Measurements from ENCODE around the gene PARD6B. TPM values are rescaled to one million over a fixed set of nuclear protein-coding genes. Genes with fewer than 3 reads are reported as not detected.

PARD6B gene
- total and polyA plus RNA-seq, 2 of the 4 experiments (the other 2 are of a cell fraction): 0.17 to 0.90 TPM

GRCh38 chr20:50772420-50773185 lies 41.2 kb downstream of the PARD6B start:
- H3K56ac ChIP-seq (ENCODE audit: extremely low read depth, insufficient read depth, low read length): no peak overlapping the region
- H3K4me3 ChIP-seq (ENCODE audit: insufficient read depth, low read depth, low read length): no peak overlapping the region
- ChIA-PET CTCF (no interaction called here), POLR2A (ENCODE audit: unreplicated experiment) (interaction anchor here (0.7 kb wide), 1 partner anchor 86 kb away, joined by 4 read pairs; no protein-coding TSS in a partner anchor)
- no peaks in the 10 kb centered on the region for H3K9me1 ChIP-seq (ENCODE audit: insufficient read depth, low read length)
- no peak overlapping the region for H2BK5ac ChIP-seq (ENCODE audit: low read depth, low read length, poor library complexity, severe bottlenecking)
- no peak overlapping the region for H2AFZ ChIP-seq (replicated peaks; ENCODE audit: low read length, poor library complexity)
- DNase-seq (no peak), ATAC-seq (ENCODE audit: low read depth) (no peak)
- no peak overlapping the region for H2BK20ac ChIP-seq (ENCODE audit: low read depth, low read length)
- no peak overlapping the region for H3K4ac ChIP-seq (ENCODE audit: low read depth, low read length)
- H3K18ac ChIP-seq (ENCODE audit: low read depth, low read length): no peak overlapping the region
- in situ Hi-C loops (cut with MboI; ENCODE audit: low sequenced_read_pairs) (no loop called here), dilution Hi-C loops (cut with HindIII; ENCODE audit: low sequenced_read_pairs, unreplicated experiment) (no loop called here), intact Hi-C loops (cut with micrococcal nuclease) (no loop called here)
- no peaks in the 10 kb centered on the region for H3K9me3 ChIP-seq (ENCODE audit: control insufficient read depth, insufficient read depth, low read length)
- H4K8ac ChIP-seq (ENCODE audit: low read depth in 2 of 2, low read length in 2 of 2): no peak overlapping the region
- no peak overlapping the region for H2BK15ac ChIP-seq (ENCODE audit: low read depth, low read length)
- peaks cover 8% of the 10 kb centered on the region for H3K27me3 ChIP-seq (ENCODE audit: control insufficient read depth, insufficient read depth, low read length)
- H3K4me1 ChIP-seq (ENCODE audit: control insufficient read depth, insufficient read depth, low read length): no peaks in the 10 kb centered on the region
- TF ChIP-seq ELK1 (IDR thresholded peaks at IDR 0.05; ENCODE audit: borderline replicate concordance, low read depth, low read length) (no peak), CHD1 (IDR thresholded peaks at IDR 0.05; ENCODE audit: low read depth, low read length) (no peak), NFE2L2 (IDR thresholded peaks at IDR 0.05; ENCODE audit: low read depth, low read length) (no peak), SMC3 (IDR thresholded peaks at IDR 0.05; ENCODE audit: low read depth, low read length) (no peak), BHLHE40 (IDR thresholded peaks at IDR 0.05; ENCODE audit: low read depth, low read length) (no peak), USF2 (IDR thresholded peaks at IDR 0.05; ENCODE audit: low read depth, low read length) (no peak), RAD21 (IDR thresholded peaks at IDR 0.05; ENCODE audit: low read length) (no peak), CEBPB (IDR thresholded peaks at IDR 0.05; ENCODE audit: low read depth, low read length) (no peak), MAFK (IDR thresholded peaks at IDR 0.05; ENCODE audit: low read depth, low read length) (no peak)
- no peaks in the 10 kb centered on the region for H4K20me1 ChIP-seq (ENCODE audit: insufficient read depth, low read length)
- no peak overlapping the region for H3K4me2 ChIP-seq (ENCODE audit: low read depth, low read length)
- WGBS, 2 experiments (ENCODE audit: extremely low coverage in 2 of 2, insufficient read length in 1 of 2): 73% methylated on average over 2 of the region's 5 CpGs; no CpG with 5 or more reads in 1 of the 2 experiments
- no peaks in the 10 kb centered on the region for H3K79me1 ChIP-seq (ENCODE audit: low read depth in 1 of 2, low read length in 2 of 2)
- no peak overlapping the region for H4K91ac ChIP-seq (ENCODE audit: insufficient read depth, low read depth, low read length)
- H3K14ac ChIP-seq (replicated peaks; ENCODE audit: low read depth, low read length): no peak overlapping the region
- H4K5ac ChIP-seq (ENCODE audit: low read depth, low read length): no peak overlapping the region
- BruUV-seq (replicated peaks): no TSS peak
- no peak overlapping the region for H2AK9ac ChIP-seq (replicated peaks; ENCODE audit: low read depth, low read length, poor library complexity)
- H3K9ac ChIP-seq (ENCODE audit: low read depth, low read length): no peak overlapping the region
- H2BK120ac ChIP-seq (ENCODE audit: low read depth, low read length): no peak overlapping the region
- H3K36me3 ChIP-seq (ENCODE audit: control insufficient read depth, insufficient read depth, low read length): no peaks in the 10 kb centered on the region
- H2AK5ac ChIP-seq (ENCODE audit: low read depth, low read length): no peak overlapping the region
- H3K27ac ChIP-seq (ENCODE audit: insufficient read depth, low read length): no peak overlapping the region
- H3K23ac ChIP-seq (ENCODE audit: low read depth, low read length): no peak overlapping the region
